ENCODE results near the gene MTA3.

MTA3 gene

GRCh38 chr2:42568401-42569115 lies at the start of gene MTA3:
MTA3 (plus strand) TSS chr2:42568632; CDS start chr2:42568746, 114 bp downstream.
- Mint-ChIP-seq H3K27me3 (no peaks in the 10 kb centered on the region), H3K36me3 (ENCODE audit: insufficient read depth) (peaks cover 8% of the 10 kb centered on the region), H3K9me3 (no peaks in the 10 kb centered on the region), H3K27ac (ENCODE audit: low read depth) (peak within 1 kb of the TSS; percentile 91), H3K4me3 (peak within 1 kb of the TSS; percentile 85), H3K4me1 (peaks cover 17% of the 10 kb centered on the region)
- peak; percentile 26 to 43 for DNase-seq (ENCODE audit: low spot score in 2 of 2)
- ATAC-seq (replicated peaks; ENCODE audit: extremely low read depth, poor library complexity, severe bottlenecking), result peak; percentile 84

GRCh38 chr2:42519624-42520023 lies 48.8 kb upstream of the MTA3 start:
- H3K36me3 Mint-ChIP-seq (ENCODE audit: insufficient read depth), result no peaks in the 10 kb centered on the region
- ATAC-seq (replicated peaks; ENCODE audit: extremely low read depth, poor library complexity, severe bottlenecking), result no peak

GRCh38 chr2:42522035-42522434 lies 46.4 kb upstream of the MTA3 start:
- no peaks in the 10 kb centered on the region for H3K4me1 Mint-ChIP-seq
- no peak for ATAC-seq (replicated peaks; ENCODE audit: extremely low read depth, poor library complexity, severe bottlenecking)
- no peaks in the 10 kb centered on the region for H3K36me3 Mint-ChIP-seq (ENCODE audit: insufficient read depth)
- no peak overlapping the region for H3K4me3 Mint-ChIP-seq
- DNase-seq (ENCODE audit: low spot score in 2 of 2), result no peak
- no peaks in the 10 kb centered on the region for H3K27me3 Mint-ChIP-seq
- no peak overlapping the region for H3K27ac Mint-ChIP-seq (ENCODE audit: low read depth)
- no peaks in the 10 kb centered on the region for H3K9me3 Mint-ChIP-seq

More at GRCh38 chr2:42519624-42520023, 48.8 kb upstream of the MTA3 start:
- no peaks in the 10 kb centered on the region for H3K27me3 Mint-ChIP-seq
- no peak for DNase-seq (ENCODE audit: low spot score in 2 of 2)
- H3K27ac Mint-ChIP-seq (ENCODE audit: low read depth), result no peak overlapping the region
- H3K4me1 Mint-ChIP-seq, result no peaks in the 10 kb centered on the region
- no peak overlapping the region for H3K4me3 Mint-ChIP-seq
- no peaks in the 10 kb centered on the region for H3K9me3 Mint-ChIP-seq

DNA sequence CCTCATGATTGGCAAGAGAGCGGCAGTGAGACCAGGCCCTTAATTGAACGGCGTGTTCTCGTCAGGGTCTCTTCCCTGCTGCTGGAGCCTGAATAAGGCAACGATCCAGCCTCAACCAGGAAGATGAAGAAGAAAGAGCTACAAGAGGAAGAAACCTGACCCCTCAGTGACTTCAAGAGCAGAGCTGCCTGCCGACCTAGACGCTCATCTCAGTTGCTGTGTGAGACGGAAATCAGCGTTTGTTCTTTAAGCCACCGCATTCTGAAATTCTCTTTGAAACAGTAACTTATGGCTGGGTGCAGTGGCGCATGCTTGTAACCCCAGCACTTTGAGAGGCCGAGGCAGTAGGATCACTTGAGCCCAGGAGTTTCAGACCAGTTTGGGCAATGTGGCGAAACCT lies 45.1 kb upstream of the MTA3 start:
- no peaks in the 10 kb centered on the region for H3K4me1 Mint-ChIP-seq
- ATAC-seq (replicated peaks; ENCODE audit: extremely low read depth, poor library complexity, severe bottlenecking), result no peak

GRCh38 chr2:42532397-42532796 lies 36.0 kb upstream of the MTA3 start:
- no peak overlapping the region for H3K27ac Mint-ChIP-seq (ENCODE audit: low read depth)

More for the DNA sequence above, 45.1 kb upstream of the MTA3 start:
- DNase-seq (ENCODE audit: low spot score in 2 of 2), result no peak
- Mint-ChIP-seq H3K27me3 (no peaks in the 10 kb centered on the region), H3K9me3 (no peaks in the 10 kb centered on the region), H3K4me3 (no peak overlapping the region), H3K36me3 (ENCODE audit: insufficient read depth) (no peaks in the 10 kb centered on the region), H3K27ac (ENCODE audit: low read depth) (no peak overlapping the region)

DNA sequence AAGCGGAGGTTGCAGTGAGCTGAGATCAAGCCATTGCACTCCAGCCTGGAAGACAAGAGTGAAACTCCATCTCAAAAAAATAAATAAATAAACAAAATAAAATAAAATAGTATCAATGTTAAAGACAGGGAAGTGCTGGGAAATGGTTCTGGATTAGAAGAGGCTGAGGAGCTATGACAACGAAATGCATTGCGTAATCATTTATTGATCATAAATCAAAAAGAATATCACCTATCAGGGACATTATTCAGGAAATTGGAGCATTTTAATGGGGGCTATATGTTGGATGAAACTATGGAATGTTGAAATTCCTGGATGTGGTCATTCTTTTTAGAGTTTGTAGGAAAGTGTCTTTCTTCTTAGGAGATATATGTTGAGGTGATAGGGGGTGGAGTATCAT lies 30.9 kb upstream of the MTA3 start:
- Mint-ChIP-seq H3K27ac (ENCODE audit: low read depth) (no peak overlapping the region), H3K36me3 (ENCODE audit: insufficient read depth) (no peaks in the 10 kb centered on the region), H3K27me3 (no peaks in the 10 kb centered on the region), H3K4me3 (no peak overlapping the region), H3K4me1 (no peaks in the 10 kb centered on the region), H3K9me3 (no peaks in the 10 kb centered on the region)
- DNase-seq (ENCODE audit: low spot score in 2 of 2) (no peak), ATAC-seq (replicated peaks; ENCODE audit: extremely low read depth, poor library complexity, severe bottlenecking) (no peak)

More at GRCh38 chr2:42532397-42532796, 36.0 kb upstream of the MTA3 start:
- no peak for DNase-seq (ENCODE audit: low spot score in 2 of 2)
- no peaks in the 10 kb centered on the region for H3K9me3 Mint-ChIP-seq
- no peaks in the 10 kb centered on the region for H3K36me3 Mint-ChIP-seq (ENCODE audit: insufficient read depth)
- no peaks in the 10 kb centered on the region for H3K27me3 Mint-ChIP-seq
- no peak for ATAC-seq (replicated peaks; ENCODE audit: extremely low read depth, poor library complexity, severe bottlenecking)
- no peak overlapping the region for H3K4me3 Mint-ChIP-seq
- no peaks in the 10 kb centered on the region for H3K4me1 Mint-ChIP-seq

GRCh38 chr2:42542871-42543270 lies 25.6 kb upstream of the MTA3 start:
- no peak overlapping the region for H3K27ac Mint-ChIP-seq (ENCODE audit: low read depth)
- no peaks in the 10 kb centered on the region for H3K4me1 Mint-ChIP-seq
- H3K27me3 Mint-ChIP-seq, result no peaks in the 10 kb centered on the region
- ATAC-seq (replicated peaks; ENCODE audit: extremely low read depth, poor library complexity, severe bottlenecking), result no peak
- H3K36me3 Mint-ChIP-seq (ENCODE audit: insufficient read depth), result no peaks in the 10 kb centered on the region
- no peak for DNase-seq (ENCODE audit: low spot score in 2 of 2)
- no peak overlapping the region for H3K4me3 Mint-ChIP-seq
- no peaks in the 10 kb centered on the region for H3K9me3 Mint-ChIP-seq

DNA sequence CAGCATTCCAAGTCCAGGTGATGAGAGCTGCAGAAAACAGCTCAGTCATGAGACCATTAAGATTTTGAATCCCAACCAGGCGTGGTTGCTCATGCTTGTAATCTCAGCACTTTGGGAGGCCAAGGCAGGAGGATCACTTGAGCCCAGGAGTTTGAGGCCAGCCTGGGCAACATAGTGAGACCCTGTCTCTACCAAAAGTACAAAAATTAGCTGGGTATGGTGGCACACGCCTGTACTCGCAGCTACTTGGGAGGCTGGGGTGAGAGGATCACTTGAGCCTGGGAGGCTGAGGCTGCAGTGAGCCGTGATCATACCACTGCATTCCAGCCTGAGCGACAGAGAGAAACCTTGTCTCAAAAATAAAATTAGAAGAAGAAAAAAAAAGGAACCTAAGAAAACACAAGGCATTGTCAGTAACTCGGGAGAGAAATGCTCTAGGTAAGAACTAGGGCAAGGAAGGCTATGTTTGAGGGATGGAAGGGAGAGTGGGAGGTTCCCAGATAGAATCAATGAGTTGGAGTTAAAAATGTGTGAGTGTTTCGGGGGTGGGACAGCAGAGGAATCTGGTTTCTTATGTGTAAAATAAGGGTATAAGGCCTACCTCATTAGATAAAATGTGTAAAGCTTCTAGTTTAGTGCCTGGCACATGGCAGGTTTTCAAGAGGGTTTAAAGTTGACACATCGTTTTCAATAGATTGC lies 23.3 kb upstream of the MTA3 start:
- Mint-ChIP-seq H3K4me1 (no peaks in the 10 kb centered on the region), H3K4me3 (no peak overlapping the region), H3K27ac (ENCODE audit: low read depth) (no peak overlapping the region), H3K36me3 (ENCODE audit: insufficient read depth) (no peaks in the 10 kb centered on the region), H3K27me3 (no peaks in the 10 kb centered on the region), H3K9me3 (no peaks in the 10 kb centered on the region)
- DNase-seq (ENCODE audit: low spot score in 2 of 2) (no peak), ATAC-seq (replicated peaks; ENCODE audit: extremely low read depth, poor library complexity, severe bottlenecking) (no peak)

GRCh38 chr2:42545841-42546390 lies 22.5 kb upstream of the MTA3 start:
- no peaks in the 10 kb centered on the region for H3K36me3 Mint-ChIP-seq (ENCODE audit: insufficient read depth)
- no peaks in the 10 kb centered on the region for H3K9me3 Mint-ChIP-seq
- no peak overlapping the region for H3K4me3 Mint-ChIP-seq
- no peaks in the 10 kb centered on the region for H3K4me1 Mint-ChIP-seq
- no peaks in the 10 kb centered on the region for H3K27me3 Mint-ChIP-seq
- DNase-seq (ENCODE audit: low spot score in 2 of 2) (no peak), ATAC-seq (replicated peaks; ENCODE audit: extremely low read depth, poor library complexity, severe bottlenecking) (no peak)
- H3K27ac Mint-ChIP-seq (ENCODE audit: low read depth), result no peak overlapping the region

DNA sequence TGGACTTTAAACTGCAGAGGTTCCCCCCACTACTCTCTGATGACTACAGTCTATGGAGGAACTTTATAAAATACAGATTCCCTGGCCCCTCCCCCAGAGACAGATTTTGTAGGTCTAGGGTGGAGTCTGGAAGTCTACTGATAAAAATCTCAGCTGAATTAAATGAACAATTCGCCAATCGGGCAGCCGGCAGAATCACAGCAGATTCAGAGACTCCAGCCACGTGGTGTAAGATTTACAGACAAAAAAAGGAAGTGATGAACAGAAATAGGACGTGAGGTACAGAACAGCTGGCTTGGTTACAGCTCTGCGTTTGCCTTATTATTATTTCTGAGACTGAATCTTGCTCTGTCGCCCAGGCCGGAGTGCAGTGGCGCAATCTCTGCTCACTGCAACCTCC lies 21.4 kb upstream of the MTA3 start:
- no peak for ATAC-seq (replicated peaks; ENCODE audit: extremely low read depth, poor library complexity, severe bottlenecking)
- no peaks in the 10 kb centered on the region for H3K36me3 Mint-ChIP-seq (ENCODE audit: insufficient read depth)
- DNase-seq (ENCODE audit: low spot score in 2 of 2), result no peak
- H3K27me3 Mint-ChIP-seq, result peaks cover 4% of the 10 kb centered on the region
- no peaks in the 10 kb centered on the region for H3K4me1 Mint-ChIP-seq
- no peaks in the 10 kb centered on the region for H3K9me3 Mint-ChIP-seq
- H3K27ac Mint-ChIP-seq (ENCODE audit: low read depth), result no peak overlapping the region
- H3K4me3 Mint-ChIP-seq, result no peak overlapping the region

- no peaks in the 10 kb centered on the region for H3K9me3 Mint-ChIP-seq
- no peaks in the 10 kb centered on the region for H3K36me3 Mint-ChIP-seq (ENCODE audit: insufficient read depth)
- H3K4me1 Mint-ChIP-seq, result no peaks in the 10 kb centered on the region
- no peak overlapping the region for H3K4me3 Mint-ChIP-seq
- DNase-seq (ENCODE audit: low spot score in 2 of 2), result no peak
- H3K27ac Mint-ChIP-seq (ENCODE audit: low read depth), result no peak overlapping the region
- H3K27me3 Mint-ChIP-seq, result peaks cover 8% of the 10 kb centered on the region
- ATAC-seq (replicated peaks; ENCODE audit: extremely low read depth, poor library complexity, severe bottlenecking), result no peak
Measured at GRCh38 chr2:42547446-42548295, 20.8 kb upstream of the MTA3 start.

DNA sequence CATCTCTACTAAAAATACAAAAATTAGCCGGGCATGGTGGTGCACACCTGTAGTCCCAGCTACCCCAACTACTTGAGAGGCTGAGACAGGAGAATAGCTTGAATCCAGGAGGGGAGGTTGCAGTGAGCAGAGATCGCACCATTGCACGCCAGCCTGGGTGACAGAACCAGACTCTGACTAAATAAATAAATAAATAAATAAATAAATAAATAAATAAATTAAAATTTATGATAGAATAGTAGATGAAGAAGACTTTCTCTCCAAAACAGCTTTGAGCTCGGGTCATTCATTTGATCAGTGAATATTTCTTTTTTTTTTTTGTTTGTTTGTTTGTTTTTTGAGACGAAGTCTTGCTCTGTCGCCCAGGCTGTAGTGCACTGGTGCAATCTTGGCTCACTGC lies 17.6 kb upstream of the MTA3 start:
- H3K9me3 Mint-ChIP-seq, result no peaks in the 10 kb centered on the region
- H3K4me1 Mint-ChIP-seq, result no peaks in the 10 kb centered on the region
- H3K4me3 Mint-ChIP-seq, result no peak overlapping the region
- H3K27ac Mint-ChIP-seq (ENCODE audit: low read depth), result no peak overlapping the region
- peaks cover 8% of the 10 kb centered on the region for H3K27me3 Mint-ChIP-seq
- H3K36me3 Mint-ChIP-seq (ENCODE audit: insufficient read depth), result no peaks in the 10 kb centered on the region
- ATAC-seq (replicated peaks; ENCODE audit: extremely low read depth, poor library complexity, severe bottlenecking), result no peak
- no peak for DNase-seq (ENCODE audit: low spot score in 2 of 2)
